ENCODE results near the gene TOMM6. TPM values are rescaled to one million over a fixed set of nuclear protein-coding genes. Genes with fewer than 3 reads are reported as not detected.

Gene TOMM6
- total and polyA plus RNA-seq, 8 donors = 48.6 to 196 (median 68.7) TPM

GRCh38 chr6:41836022-41836659 is 48.6 kb downstream of the TOMM6 start:
- no peaks in the 10 kb centered on the region for H3K27me3 ChIP-seq

GRCh38 chr6:41836660-41837052 is 49.2 kb downstream of the TOMM6 start:
- H3K27me3 ChIP-seq = no peaks in the 10 kb centered on the region
- no peaks in the 10 kb centered on the region for H3K36me3 ChIP-seq
- intact Hi-C loops (cut with DNase I) = no loop called here
- H3K27ac ChIP-seq = no peak overlapping the region
- TF ChIP-seq CTCF (IDR thresholded peaks at IDR 0.05) = no peak
- H3K4me3 ChIP-seq = no peak overlapping the region
- no peaks in the 10 kb centered on the region for H3K4me1 ChIP-seq
- 84 to 92% methylated on average over 2 of the region's 2 CpGs for WGBS, 2 donors
- no peak for DNase-seq
- FAIRE-seq = no peak
- no peaks in the 10 kb centered on the region for H3K9me3 ChIP-seq
- ATAC-seq = no peak

More at GRCh38 chr6:41836022-41836659, 48.6 kb downstream of the TOMM6 start:
- H3K4me3 ChIP-seq = no peak overlapping the region
- TF ChIP-seq CTCF (IDR thresholded peaks at IDR 0.05) = no peak
- no peak for ATAC-seq
- intact Hi-C loops (cut with DNase I) = no loop called here
- no peaks in the 10 kb centered on the region for H3K9me3 ChIP-seq
- WGBS, 2 donors = 87% methylated on average over 5 of the region's 5 CpGs
- no peak for DNase-seq
- FAIRE-seq = no peak
- H3K4me1 ChIP-seq = no peaks in the 10 kb centered on the region
- no peaks in the 10 kb centered on the region for H3K36me3 ChIP-seq
- no peak overlapping the region for H3K27ac ChIP-seq

Other genes with a start within 250 kb of the TOMM6 start
- 10 to 100 TPM; 23.1 to 28.3 (median 25.3) TPM for gene FOXP4, start 241.3 kb upstream of the TOMM6 start, total RNA-seq
- 10 to 100 TPM; 27.4 to 29.3 TPM for gene FOXP4, start 241.3 kb upstream of the TOMM6 start, polyA plus RNA-seq
- 1 to 10 TPM in 5 of 6 donors, under 1 TPM in 1; 0.46 to 7.4 (median 1.8) TPM for gene MDFI, start 149.2 kb upstream of the TOMM6 start, total RNA-seq
- 1 to 10 TPM; 2.0 to 5.6 TPM for gene MDFI, start 149.2 kb upstream of the TOMM6 start, polyA plus RNA-seq
- 10 to 100 TPM in 3 of 6 donors, 1 to 10 TPM in 3; 6.5 to 16.2 (median 10.1) TPM for gene TFEB, start 52.1 kb upstream of the TOMM6 start, total RNA-seq
- 10 to 100 TPM; 27.4 to 49.4 TPM for gene TFEB, start 52.1 kb upstream of the TOMM6 start, polyA plus RNA-seq
- 10 to 100 TPM in 1 of 6 donors, 1 to 10 TPM in 5; 1.0 to 24.4 (median 3.2) TPM for gene PGC, start 40.3 kb upstream of the TOMM6 start, total RNA-seq
- 10 to 100 TPM in 1 of 2 donors, 1 to 10 TPM in 1; 1.5 to 33.6 TPM for gene PGC, start 40.3 kb upstream of the TOMM6 start, polyA plus RNA-seq
- 1 to 10 TPM; 2.1 to 5.2 (median 2.7) TPM for gene FRS3, start 7.8 kb upstream of the TOMM6 start, total RNA-seq
- gene FRS3, start 7.8 kb upstream of the TOMM6 start, polyA plus RNA-seq = 1 to 10 TPM; 6.6 to 7.8 TPM
- 1 to 10 TPM in 4 of 6 donors, under 1 TPM in 2; 0.88 to 5.7 (median 1.3) TPM for gene PRICKLE4, start 6.9 kb upstream of the TOMM6 start, total RNA-seq
- gene PRICKLE4, start 6.9 kb upstream of the TOMM6 start, polyA plus RNA-seq = 1 to 10 TPM; 2.6 to 2.7 TPM
- gene USP49, start 107.7 kb downstream of the TOMM6 start, total RNA-seq = 1 to 10 TPM in 5 of 6 donors, under 1 TPM in 1; 0.98 to 2.4 (median 1.4) TPM
- 1 to 10 TPM; 1.5 TPM for gene USP49, start 107.7 kb downstream of the TOMM6 start, polyA plus RNA-seq
- gene MED20, start 133.4 kb downstream of the TOMM6 start, total RNA-seq = 10 to 100 TPM in 1 of 6 donors, 1 to 10 TPM in 5; 5.8 to 13.1 (median 8.7) TPM
- 1 to 10 TPM; 5.3 to 9.3 TPM for gene MED20, start 133.4 kb downstream of the TOMM6 start, polyA plus RNA-seq
- 10 to 100 TPM in 1 of 6 donors, 1 to 10 TPM in 5; 4.7 to 18.6 (median 8.2) TPM for gene BYSL, start 133.8 kb downstream of the TOMM6 start, total RNA-seq
- gene BYSL, start 133.8 kb downstream of the TOMM6 start, polyA plus RNA-seq = 10 to 100 TPM; 10.2 to 12.8 TPM
- gene CCND3, start 154.1 kb downstream of the TOMM6 start, total RNA-seq = 10 to 100 TPM; 14.2 to 41.3 (median 20.8) TPM
- 10 to 100 TPM; 32.5 to 56.6 TPM for gene CCND3, start 154.1 kb downstream of the TOMM6 start, polyA plus RNA-seq

All from pancreas (tissue), 10 donors.